ENCODE data around the gene RNF227. TPM values are rescaled to one million over a fixed set of nuclear protein-coding genes. Genes with fewer than 3 reads are reported as not detected.

Gene RNF227
- total RNA-seq, 1 donor from 2014 or later = 2.8 TPM

- no peak for DNase-seq
- TF ChIP-seq, protein P1, sequence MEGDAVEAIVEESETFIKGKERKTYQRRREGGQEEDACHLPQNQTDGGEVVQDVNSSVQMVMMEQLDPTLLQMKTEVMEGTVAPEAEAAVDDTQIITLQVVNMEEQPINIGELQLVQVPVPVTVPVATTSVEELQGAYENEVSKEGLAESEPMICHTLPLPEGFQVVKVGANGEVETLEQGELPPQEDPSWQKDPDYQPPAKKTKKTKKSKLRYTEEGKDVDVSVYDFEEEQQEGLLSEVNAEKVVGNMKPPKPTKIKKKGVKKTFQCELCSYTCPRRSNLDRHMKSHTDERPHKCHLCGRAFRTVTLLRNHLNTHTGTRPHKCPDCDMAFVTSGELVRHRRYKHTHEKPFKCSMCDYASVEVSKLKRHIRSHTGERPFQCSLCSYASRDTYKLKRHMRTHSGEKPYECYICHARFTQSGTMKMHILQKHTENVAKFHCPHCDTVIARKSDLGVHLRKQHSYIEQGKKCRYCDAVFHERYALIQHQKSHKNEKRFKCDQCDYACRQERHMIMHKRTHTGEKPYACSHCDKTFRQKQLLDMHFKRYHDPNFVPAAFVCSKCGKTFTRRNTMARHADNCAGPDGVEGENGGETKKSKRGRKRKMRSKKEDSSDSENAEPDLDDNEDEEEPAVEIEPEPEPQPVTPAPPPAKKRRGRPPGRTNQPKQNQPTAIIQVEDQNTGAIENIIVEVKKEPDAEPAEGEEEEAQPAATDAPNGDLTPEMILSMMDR (IDR thresholded peaks at IDR 0.05) = no peak
- H3K4me3 Mint-ChIP-seq = peak overlapping the region; percentile 91
- POLR2A ChIA-PET = interaction anchor here (0.5 to 4.4 kb wide), 14 partner anchors 12 to 333 kb away, joined by 3 to 58 read pairs (median 6); partner anchors contain the start of genes CNTROB, CTC1, CYB5D1 and KCNAB3
- CTCF ChIA-PET = interaction anchor here (1.1 to 2.8 kb wide), 7 partner anchors 16 to 158 kb away, joined by 3 to 22 read pairs (median 6); partner anchors contain the start of genes CNTROB and TRAPPC1
- H3K9me3 Mint-ChIP-seq = no peaks in the 10 kb centered on the region
- intact Hi-C loops (cut with micrococcal nuclease) = loop anchor here (1.0 to 2.0 kb wide), 3 partner anchors 8 to 58 kb away; partner anchors contain the start of genes CNTROB and NAA38
- H3K4me1 Mint-ChIP-seq = peaks cover 23% of the 10 kb centered on the region
- ATAC-seq (ENCODE audit: low read depth) = no peak
- H3K36me3 Mint-ChIP-seq (ENCODE audit: low read depth) = peaks cover 18% of the 10 kb centered on the region
- peak overlapping the region; percentile 87 for H3K27ac Mint-ChIP-seq
- no peaks in the 10 kb centered on the region for H3K27me3 Mint-ChIP-seq
Measured at GRCh38 chr17:7915179-7915610, 894 bp downstream of the RNF227 start.

DNA sequence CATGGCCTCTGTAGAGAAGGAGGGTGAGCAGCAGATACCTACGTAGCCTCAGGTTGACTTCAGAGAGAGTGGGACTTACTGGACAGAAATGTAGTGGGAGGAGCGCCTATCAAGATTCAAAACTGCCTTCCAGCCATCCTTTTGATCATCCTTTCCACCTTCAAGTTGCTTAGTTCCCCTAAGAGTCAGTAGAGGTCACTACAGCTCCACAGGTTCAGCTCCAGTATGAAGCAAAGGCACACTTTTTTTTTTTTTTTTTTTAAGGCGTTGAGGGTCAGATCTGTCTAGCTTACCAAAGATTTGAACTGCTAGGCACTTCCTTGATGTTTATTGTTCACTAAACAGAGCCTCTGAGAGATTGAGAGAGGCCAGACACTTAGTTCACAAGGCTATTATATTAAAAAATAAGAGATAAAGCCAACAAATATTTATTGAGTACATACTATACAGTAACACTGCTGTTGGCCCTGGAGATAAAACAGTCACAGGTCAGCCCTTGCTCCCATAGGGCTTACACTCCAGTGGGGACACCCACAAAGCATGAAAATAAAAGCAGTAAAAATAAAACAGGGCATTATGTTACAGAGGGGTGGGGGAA lies 3.1 kb downstream of the RNF227 start:
- CTCF ChIA-PET = interaction anchor here (0.7 to 4.8 kb wide), 11 partner anchors 20 to 147 kb away, joined by 3 to 90 read pairs (median 4); no protein-coding TSS in a partner anchor
- peaks cover 36% of the 10 kb centered on the region for H3K36me3 Mint-ChIP-seq (ENCODE audit: low read depth)
- ATAC-seq (ENCODE audit: low read depth) (peak; percentile 40), DNase-seq (no peak)
- TF ChIP-seq, protein P1 (IDR thresholded peaks at IDR 0.05) = no peak
- H3K4me1 Mint-ChIP-seq = peaks cover 23% of the 10 kb centered on the region
- intact Hi-C loops (cut with micrococcal nuclease) = loop anchor here (1.0 to 2.0 kb wide), 6 partner anchors 26 to 170 kb away; no protein-coding TSS in a partner anchor
- H3K27ac Mint-ChIP-seq = peak overlapping the region; percentile 56
- no peak overlapping the region for H3K4me3 Mint-ChIP-seq
- POLR2A ChIA-PET = interaction anchor here (0.6 to 2.6 kb wide), 8 partner anchors 18 to 1006 kb away, joined by 3 to 13 read pairs (median 4); partner anchors contain the start of genes CNTROB, KDM6B and TRAPPC1
- H3K27me3 Mint-ChIP-seq = no peaks in the 10 kb centered on the region
- no peaks in the 10 kb centered on the region for H3K9me3 Mint-ChIP-seq

DNA sequence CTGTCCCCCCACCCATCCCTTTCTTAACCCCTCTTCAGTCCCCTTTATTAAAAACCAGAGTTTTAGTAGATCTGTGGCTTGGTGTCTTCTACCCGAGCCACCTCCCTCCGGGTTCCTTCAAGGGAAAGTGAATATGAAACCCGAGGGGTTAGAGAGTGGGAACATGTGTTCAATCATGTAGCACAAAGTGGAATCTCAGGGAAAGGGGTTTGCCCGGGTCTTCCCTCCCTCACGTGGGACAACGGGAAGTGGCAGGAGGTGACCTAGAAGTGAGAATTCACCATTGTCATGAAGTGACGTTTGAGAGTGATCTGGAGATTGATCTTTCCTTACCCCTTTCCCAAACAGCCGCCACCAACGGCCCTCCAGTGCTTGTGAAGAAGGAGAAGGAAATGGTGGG lies 5.0 kb downstream of the RNF227 start:
- TF ChIP-seq, protein P1 (IDR thresholded peaks at IDR 0.05) = no peak
- H3K27me3 Mint-ChIP-seq = no peaks in the 10 kb centered on the region
- no peak for DNase-seq
- no peak overlapping the region for H3K4me3 Mint-ChIP-seq
- POLR2A ChIA-PET = interaction anchor here (2.6 kb wide), 1 partner anchor 20 kb away, joined by 13 read pairs; the partner anchor contains the start of genes CNTROB and TRAPPC1
- no peaks in the 10 kb centered on the region for H3K9me3 Mint-ChIP-seq
- CTCF ChIA-PET = interaction anchor here (2.0 to 4.8 kb wide), 2 partner anchors 77 to 147 kb away, joined by 5 to 90 read pairs; no protein-coding TSS in a partner anchor
- intact Hi-C loops (cut with micrococcal nuclease) = no loop called here
- no peak for ATAC-seq (ENCODE audit: low read depth)
- peaks cover 56% of the 10 kb centered on the region for H3K36me3 Mint-ChIP-seq (ENCODE audit: low read depth)
- no peak overlapping the region for H3K27ac Mint-ChIP-seq
- peaks cover 14% of the 10 kb centered on the region for H3K4me1 Mint-ChIP-seq

DNA sequence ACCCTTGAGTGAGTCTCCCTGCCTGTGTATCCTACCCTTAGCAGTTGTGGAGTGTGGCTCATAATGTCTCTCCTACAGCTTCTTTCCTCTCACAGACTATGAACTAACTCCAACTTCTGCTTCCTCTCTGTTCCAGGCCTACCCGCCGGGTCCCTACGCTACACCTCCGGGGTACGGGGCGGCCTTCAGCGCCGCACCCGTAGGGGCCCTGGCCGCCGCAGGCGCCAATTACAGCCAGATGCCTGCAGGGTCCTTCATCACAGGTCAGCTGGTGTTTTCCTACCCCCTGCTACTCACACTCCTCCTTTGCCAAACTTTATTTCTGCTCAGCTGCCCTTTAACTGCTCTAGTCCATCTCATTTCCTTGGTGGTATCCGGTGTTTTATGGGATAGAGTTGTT lies 5.4 kb downstream of the RNF227 start:
- intact Hi-C loops (cut with micrococcal nuclease) = loop anchor here (1.0 kb wide), 1 partner anchor 12 kb away; no protein-coding TSS in a partner anchor
- ChIA-PET POLR2A (no interaction called here), CTCF (interaction anchor here (2.0 to 4.8 kb wide), 2 partner anchors 78 to 147 kb away, joined by 5 to 90 read pairs; no protein-coding TSS in a partner anchor)
- no peak for DNase-seq
- Mint-ChIP-seq H3K36me3 (ENCODE audit: low read depth) (peaks cover 60% of the 10 kb centered on the region), H3K27me3 (no peaks in the 10 kb centered on the region), H3K4me3 (no peak overlapping the region), H3K27ac (no peak overlapping the region), H3K4me1 (peaks cover 14% of the 10 kb centered on the region), H3K9me3 (no peaks in the 10 kb centered on the region)
- ATAC-seq (ENCODE audit: low read depth) = no peak
- TF ChIP-seq, protein P1 (IDR thresholded peaks at IDR 0.05) = no peak

DNA sequence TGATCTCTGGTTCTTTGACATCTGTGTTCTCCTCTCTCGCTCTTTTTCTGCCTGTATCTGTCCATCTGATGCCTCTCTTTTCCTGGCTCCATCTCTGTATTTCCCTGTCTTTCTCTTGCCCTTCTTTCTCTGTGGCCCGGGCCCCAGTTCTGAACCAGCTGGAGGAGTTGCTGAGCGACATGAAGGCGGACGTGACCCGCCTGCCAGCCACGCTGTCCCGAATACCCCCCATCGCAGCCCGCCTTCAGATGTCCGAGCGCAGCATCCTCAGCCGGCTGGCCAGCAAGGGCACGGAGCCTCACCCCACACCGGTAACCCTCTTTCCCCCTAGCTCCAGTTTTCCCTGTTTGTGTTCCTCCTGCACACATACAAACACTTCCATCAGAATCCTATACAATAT lies 5.8 kb downstream of the RNF227 start:
- no peak for ATAC-seq (ENCODE audit: low read depth)
- no peaks in the 10 kb centered on the region for H3K9me3 Mint-ChIP-seq
- intact Hi-C loops (cut with micrococcal nuclease) = loop anchor here (1.0 kb wide), 1 partner anchor 12 kb away; no protein-coding TSS in a partner anchor
- H3K4me3 Mint-ChIP-seq = no peak overlapping the region
- no peak for DNase-seq
- TF ChIP-seq, protein P1 (IDR thresholded peaks at IDR 0.05) = no peak
- no peak overlapping the region for H3K27ac Mint-ChIP-seq
- H3K4me1 Mint-ChIP-seq = peaks cover 10% of the 10 kb centered on the region
- POLR2A ChIA-PET = no interaction called here
- CTCF ChIA-PET = interaction anchor here (2.0 to 4.8 kb wide), 2 partner anchors 78 to 148 kb away, joined by 5 to 90 read pairs; no protein-coding TSS in a partner anchor
- H3K36me3 Mint-ChIP-seq (ENCODE audit: low read depth) = peaks cover 64% of the 10 kb centered on the region
- no peaks in the 10 kb centered on the region for H3K27me3 Mint-ChIP-seq

Data from activated B cell treated with CpG ODN at 0.5 μM for 24 hours (primary cell).